GM12872 (cell line): ENCODE measurements around the gene CDH5.
A peak's percentile ranks its signal among the peaks of the same experiment; 100 is the strongest.

Experiments used
- TF ChIP-seq, protein P1 (sequence below): IDR thresholded peaks from 3 replicates; pipeline ENCODE4 v1.5.1; 2011; ENCODE audit warnings: low read depth, mild to moderate bottlenecking, low read length, moderate library complexity; ENCODE audit not compliant: insufficient read depth

CDH5 gene

GRCh38 chr16:66418165-66418962 is 51.9 kb downstream of the CDH5 start:
- TF ChIP-seq, protein P1, sequence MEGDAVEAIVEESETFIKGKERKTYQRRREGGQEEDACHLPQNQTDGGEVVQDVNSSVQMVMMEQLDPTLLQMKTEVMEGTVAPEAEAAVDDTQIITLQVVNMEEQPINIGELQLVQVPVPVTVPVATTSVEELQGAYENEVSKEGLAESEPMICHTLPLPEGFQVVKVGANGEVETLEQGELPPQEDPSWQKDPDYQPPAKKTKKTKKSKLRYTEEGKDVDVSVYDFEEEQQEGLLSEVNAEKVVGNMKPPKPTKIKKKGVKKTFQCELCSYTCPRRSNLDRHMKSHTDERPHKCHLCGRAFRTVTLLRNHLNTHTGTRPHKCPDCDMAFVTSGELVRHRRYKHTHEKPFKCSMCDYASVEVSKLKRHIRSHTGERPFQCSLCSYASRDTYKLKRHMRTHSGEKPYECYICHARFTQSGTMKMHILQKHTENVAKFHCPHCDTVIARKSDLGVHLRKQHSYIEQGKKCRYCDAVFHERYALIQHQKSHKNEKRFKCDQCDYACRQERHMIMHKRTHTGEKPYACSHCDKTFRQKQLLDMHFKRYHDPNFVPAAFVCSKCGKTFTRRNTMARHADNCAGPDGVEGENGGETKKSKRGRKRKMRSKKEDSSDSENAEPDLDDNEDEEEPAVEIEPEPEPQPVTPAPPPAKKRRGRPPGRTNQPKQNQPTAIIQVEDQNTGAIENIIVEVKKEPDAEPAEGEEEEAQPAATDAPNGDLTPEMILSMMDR, result no peak

DNA sequence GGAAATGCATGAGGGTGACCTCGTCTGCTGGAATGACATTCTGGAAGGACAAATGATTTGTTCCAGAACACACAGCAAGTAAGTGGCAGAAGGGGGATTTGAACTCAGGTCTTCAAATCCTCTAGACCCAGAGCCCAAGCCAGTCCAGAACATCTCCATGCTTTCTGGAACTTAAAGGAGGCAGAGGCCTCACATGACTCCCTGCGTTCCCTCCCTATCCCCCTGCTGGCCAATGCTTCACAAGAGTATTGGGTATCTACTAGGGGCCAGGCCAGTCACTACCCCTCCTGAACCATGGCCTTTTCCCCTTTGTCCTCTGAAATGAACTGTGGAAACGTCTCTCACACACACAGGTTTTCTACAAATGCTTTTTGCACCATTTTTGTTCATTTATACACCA is 53.0 kb downstream of the CDH5 start:
- TF ChIP-seq, protein P1, result peak; percentile 18; the same call in 1 of the 3 replicates

GRCh38 chr16:66420396-66420795 is 53.9 kb downstream of the CDH5 start:
- TF ChIP-seq, protein P1, result no peak

GRCh38 chr16:66421891-66422290 is 55.4 kb downstream of the CDH5 start:
- TF ChIP-seq, protein P1, result no peak

DNA sequence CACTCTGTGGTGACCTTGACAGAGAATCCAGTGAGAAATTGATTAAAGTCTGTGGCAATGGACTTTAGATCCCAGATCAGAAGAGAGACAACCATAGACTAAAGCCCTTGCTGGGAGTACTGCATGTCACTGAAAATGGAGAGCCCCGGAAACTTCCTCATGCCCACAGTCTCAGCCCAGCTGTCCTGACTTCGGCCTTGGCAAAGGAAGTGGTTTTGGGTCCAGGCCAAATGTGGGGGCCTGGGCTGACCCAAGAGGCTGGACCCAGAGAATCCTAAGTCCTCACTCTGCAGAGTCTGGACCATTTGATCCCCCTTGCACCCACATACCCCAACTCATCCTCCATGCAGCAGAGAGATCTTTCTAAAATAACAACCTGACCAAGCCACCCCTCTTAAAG is 55.9 kb downstream of the CDH5 start:
- TF ChIP-seq, protein P1, result no peak

GRCh38 chr16:66423177-66423576 is 56.7 kb downstream of the CDH5 start:
- TF ChIP-seq, protein P1, result no peak

GRCh38 chr16:66425651-66426050 is 59.2 kb downstream of the CDH5 start:
- TF ChIP-seq, protein P1, result no peak
